Measurements from ENCODE around the gene PLPPR5. TPM values are rescaled to one million over a fixed set of nuclear protein-coding genes. Genes with fewer than 3 reads are reported as not detected.

PLPPR5 gene
- total RNA-seq, 1 experiment from 2014 or later, result 0.45 TPM

DNA sequence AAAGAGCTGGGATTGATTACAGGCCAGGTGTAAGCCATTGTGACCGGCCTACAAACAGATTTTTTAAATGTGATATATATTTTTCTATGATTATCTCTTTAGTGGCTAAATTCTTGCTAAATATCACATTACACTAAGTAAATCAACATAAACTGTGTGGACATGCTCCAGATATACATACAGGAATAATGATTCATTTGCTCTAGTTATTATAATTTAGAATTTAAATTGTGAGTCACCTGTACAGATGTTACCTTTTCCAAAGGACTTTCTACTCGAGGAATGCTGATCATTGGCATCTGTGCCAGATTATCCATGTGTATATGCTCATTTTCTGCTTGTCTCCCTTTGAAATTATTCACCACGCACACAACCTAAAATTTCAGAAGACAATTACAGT lies 90.1 kb downstream of the PLPPR5 start:
- H3K36me3 ChIP-seq (replicated peaks; ENCODE audit: control insufficient read depth, insufficient read depth, low read length), result no peaks in the 10 kb centered on the region
- no peak for DNase-seq
- no peak overlapping the region for H3K4me3 ChIP-seq (ENCODE audit: insufficient read depth, low read depth, low read length)
- no peaks in the 10 kb centered on the region for H3K27me3 ChIP-seq (ENCODE audit: control insufficient read depth, insufficient read depth, low read length)

DNA sequence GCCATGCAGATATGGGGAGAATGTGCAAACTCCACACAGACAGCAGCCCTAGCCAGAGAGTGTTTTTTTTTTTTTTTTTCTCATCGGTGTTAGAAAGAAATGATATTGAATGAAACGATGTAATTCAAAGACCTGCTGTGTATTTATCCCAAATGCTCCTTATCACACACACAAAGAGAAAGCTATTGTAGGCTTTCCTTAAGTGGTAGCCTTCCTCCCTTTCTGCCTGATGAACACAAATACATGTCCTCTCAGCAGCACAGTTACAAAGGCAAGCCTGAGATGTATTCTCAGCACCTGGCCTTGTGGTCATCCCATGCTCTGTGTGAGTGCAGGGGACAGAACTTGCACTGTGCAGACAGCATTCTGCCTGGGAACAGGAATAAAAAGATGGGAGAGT lies 93.8 kb downstream of the PLPPR5 start:
- DNase-seq, result no peak
- H3K36me3 ChIP-seq (replicated peaks; ENCODE audit: control insufficient read depth, insufficient read depth, low read length), result no peaks in the 10 kb centered on the region
- no peak overlapping the region for H3K4me3 ChIP-seq (ENCODE audit: insufficient read depth, low read depth, low read length)
- no peaks in the 10 kb centered on the region for H3K27me3 ChIP-seq (ENCODE audit: control insufficient read depth, insufficient read depth, low read length)

DNA sequence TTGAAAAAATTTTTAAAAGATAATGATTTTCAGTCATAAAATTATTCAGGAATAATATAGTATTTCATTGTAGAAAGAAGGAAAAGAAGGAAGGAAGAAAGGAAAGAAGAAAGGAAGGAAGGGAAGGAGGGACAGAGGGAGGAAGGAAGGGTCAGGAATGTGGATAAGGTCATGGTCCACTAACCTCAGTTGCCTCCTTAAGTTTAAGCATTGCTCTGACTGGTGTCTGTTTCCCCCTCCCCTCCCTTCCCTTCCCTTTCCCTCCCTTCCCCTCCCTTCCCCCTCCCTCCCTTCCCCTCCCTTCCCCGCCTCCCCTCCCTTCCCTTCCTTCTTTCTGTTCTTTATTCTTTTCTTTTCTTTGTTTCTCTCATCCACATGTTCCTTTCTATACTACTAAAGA lies 95.7 kb downstream of the PLPPR5 start:
- no peak for DNase-seq
- Histone ChIP-seq H3K4me3 (ENCODE audit: insufficient read depth, low read depth, low read length) (no peak overlapping the region), H3K27me3 (ENCODE audit: control insufficient read depth, insufficient read depth, low read length) (no peaks in the 10 kb centered on the region), H3K36me3 (replicated peaks; ENCODE audit: control insufficient read depth, insufficient read depth, low read length) (no peaks in the 10 kb centered on the region)

DNA sequence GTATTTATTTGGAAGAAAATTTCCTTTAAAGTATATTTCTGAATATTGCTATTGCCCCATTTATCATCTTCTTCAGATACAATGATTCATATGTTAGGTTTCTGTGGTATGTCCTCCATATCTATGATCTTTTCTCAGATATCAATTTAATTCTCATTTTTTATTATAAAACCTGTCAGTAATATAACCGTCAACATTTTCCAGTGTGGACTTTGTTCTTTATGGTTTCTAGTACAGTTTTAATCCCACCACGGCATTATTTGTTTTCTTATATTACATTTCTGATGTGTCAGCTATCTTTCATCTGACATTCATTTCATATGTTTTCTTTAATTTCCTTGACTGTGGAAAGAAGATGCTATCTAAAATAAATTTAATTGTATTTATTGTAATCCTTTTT lies 97.9 kb downstream of the PLPPR5 start:
- no peak for DNase-seq
- Histone ChIP-seq H3K4me3 (ENCODE audit: insufficient read depth, low read depth, low read length) (no peak overlapping the region), H3K27me3 (ENCODE audit: control insufficient read depth, insufficient read depth, low read length) (no peaks in the 10 kb centered on the region), H3K36me3 (replicated peaks; ENCODE audit: control insufficient read depth, insufficient read depth, low read length) (no peaks in the 10 kb centered on the region)

DNA sequence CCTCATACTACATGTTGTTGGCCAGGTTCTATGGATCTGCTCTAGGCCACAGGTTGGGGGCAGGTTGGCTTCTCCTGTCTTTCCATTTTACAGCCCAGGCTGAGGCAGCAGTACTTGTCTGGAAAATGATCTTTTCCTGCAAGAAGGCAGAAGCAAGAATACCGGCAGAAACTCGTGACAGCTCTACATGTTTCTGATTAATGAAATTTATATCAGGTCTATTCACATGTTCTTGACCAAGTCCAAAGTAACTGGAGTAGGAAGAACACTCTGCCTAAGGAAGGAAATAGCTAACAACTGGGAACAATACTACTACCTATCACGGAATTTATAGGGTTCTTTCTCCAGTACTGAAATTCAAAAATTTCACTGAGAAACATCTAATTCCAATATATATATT lies 98.3 kb downstream of the PLPPR5 start:
- Histone ChIP-seq H3K4me3 (ENCODE audit: insufficient read depth, low read depth, low read length) (no peak overlapping the region), H3K36me3 (replicated peaks; ENCODE audit: control insufficient read depth, insufficient read depth, low read length) (no peaks in the 10 kb centered on the region), H3K27me3 (ENCODE audit: control insufficient read depth, insufficient read depth, low read length) (no peaks in the 10 kb centered on the region)
- DNase-seq, result no peak

DNA sequence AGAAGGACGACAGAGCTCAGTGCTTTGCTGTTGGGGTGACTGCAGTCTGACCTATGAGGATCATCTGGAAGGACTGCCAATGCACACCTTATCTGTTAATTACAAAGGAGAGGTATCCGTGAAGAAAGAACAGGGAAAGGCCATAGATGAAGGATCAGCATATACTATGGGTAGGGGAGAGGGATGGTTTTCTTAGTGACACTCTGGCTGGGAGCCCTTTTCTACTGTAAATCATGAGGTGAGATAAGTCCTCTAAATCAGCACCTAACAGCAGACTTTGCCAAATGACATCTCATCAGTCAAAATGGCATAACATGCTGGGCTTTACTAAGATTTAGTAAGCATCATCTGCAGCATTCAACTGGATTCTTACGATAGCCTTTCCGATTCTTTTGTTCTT lies 100.0 kb downstream of the PLPPR5 start:
- Histone ChIP-seq H3K36me3 (replicated peaks; ENCODE audit: control insufficient read depth, insufficient read depth, low read length) (no peaks in the 10 kb centered on the region), H3K27me3 (ENCODE audit: control insufficient read depth, insufficient read depth, low read length) (no peaks in the 10 kb centered on the region), H3K4me3 (ENCODE audit: insufficient read depth, low read depth, low read length) (no peak overlapping the region)
- no peak for DNase-seq

DNA sequence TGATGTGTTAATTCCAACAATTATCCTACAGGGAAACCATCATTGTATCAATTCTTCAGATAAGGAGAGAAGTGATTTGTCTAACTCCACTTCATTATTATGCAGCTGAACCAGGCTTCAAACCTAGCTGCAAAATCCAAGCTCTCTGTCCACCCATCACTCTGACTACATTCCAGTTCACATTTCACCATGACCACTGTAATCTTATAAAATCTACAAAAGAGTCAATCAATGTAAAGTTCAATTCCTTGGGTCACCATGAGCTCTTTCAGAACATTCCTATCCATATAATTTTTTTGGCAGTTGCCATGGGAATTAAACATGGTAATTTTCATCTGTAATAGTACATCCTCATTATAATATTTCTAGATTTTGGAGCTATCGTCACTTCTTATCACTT lies 100.9 kb downstream of the PLPPR5 start:
- no peaks in the 10 kb centered on the region for H3K36me3 ChIP-seq (replicated peaks; ENCODE audit: control insufficient read depth, insufficient read depth, low read length)
- no peak overlapping the region for H3K4me3 ChIP-seq (ENCODE audit: insufficient read depth, low read depth, low read length)
- no peaks in the 10 kb centered on the region for H3K27me3 ChIP-seq (ENCODE audit: control insufficient read depth, insufficient read depth, low read length)
- DNase-seq, result no peak

DNA sequence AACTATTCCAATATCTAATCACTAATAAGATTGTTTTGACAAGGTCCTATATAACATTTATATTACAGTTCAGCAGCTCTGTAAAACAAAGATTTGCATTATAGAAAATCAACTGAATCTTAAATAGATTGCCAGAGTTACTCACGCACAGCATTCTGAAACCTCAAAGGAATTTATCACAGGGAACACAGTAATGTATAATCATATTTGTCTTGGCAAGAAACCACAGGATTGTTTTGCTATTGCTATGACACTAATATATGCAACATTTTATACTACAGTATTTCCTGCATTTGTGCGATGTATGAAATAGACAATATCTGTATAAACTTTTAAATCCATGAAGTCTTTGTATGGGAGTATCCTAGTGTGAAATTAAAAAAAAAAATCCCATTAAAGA lies 101.4 kb downstream of the PLPPR5 start:
- no peaks in the 10 kb centered on the region for H3K36me3 ChIP-seq (replicated peaks; ENCODE audit: control insufficient read depth, insufficient read depth, low read length)
- H3K27me3 ChIP-seq (ENCODE audit: control insufficient read depth, insufficient read depth, low read length), result no peaks in the 10 kb centered on the region
- DNase-seq, result no peak
- no peak overlapping the region for H3K4me3 ChIP-seq (ENCODE audit: insufficient read depth, low read depth, low read length)

DNA sequence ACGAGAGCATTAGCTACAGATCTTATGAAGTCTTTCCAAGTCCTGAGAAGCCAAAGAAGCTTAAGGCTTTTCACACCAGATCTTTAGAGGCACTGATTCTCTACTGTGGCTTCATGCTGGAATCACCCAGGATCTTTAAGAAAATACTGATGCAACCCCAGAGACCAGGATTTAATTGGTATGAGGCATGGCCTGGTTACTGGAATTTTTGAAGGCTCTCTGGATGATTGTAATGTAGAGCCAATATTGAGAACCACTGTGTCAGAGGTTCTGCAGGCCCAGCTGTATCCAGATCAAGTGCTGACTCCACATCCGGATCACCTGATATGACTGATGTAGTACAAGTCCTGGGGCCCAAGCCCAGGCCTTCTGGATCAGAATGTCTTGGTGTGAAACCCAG lies 105.7 kb downstream of the PLPPR5 start:
- Histone ChIP-seq H3K27me3 (ENCODE audit: control insufficient read depth, insufficient read depth, low read length) (no peaks in the 10 kb centered on the region), H3K4me3 (ENCODE audit: insufficient read depth, low read depth, low read length) (no peak overlapping the region), H3K36me3 (replicated peaks; ENCODE audit: control insufficient read depth, insufficient read depth, low read length) (no peaks in the 10 kb centered on the region)
- DNase-seq, result no peak

DNA sequence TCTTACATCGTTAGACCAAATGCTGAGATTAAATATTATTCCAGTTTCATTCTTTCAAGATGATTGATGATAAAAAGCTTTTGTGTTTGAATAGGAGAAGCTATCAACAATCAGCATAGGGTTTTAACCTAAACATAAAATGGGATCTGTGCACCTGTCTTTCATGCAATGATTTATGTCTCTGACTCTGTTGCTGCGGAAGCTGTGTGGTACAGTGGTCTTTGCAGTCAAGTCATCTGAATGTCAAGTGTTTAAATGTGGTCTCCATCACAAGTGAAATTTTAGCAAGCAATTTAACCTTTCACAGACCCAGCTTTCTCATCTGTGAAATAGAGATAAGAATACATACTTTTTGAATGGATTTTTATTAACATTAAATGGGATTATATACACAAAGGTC lies 107.2 kb downstream of the PLPPR5 start:
- no peak for DNase-seq
- no peaks in the 10 kb centered on the region for H3K27me3 ChIP-seq (ENCODE audit: control insufficient read depth, insufficient read depth, low read length)
- no peaks in the 10 kb centered on the region for H3K36me3 ChIP-seq (replicated peaks; ENCODE audit: control insufficient read depth, insufficient read depth, low read length)
- H3K4me3 ChIP-seq (ENCODE audit: insufficient read depth, low read depth, low read length), result no peak overlapping the region

DNA sequence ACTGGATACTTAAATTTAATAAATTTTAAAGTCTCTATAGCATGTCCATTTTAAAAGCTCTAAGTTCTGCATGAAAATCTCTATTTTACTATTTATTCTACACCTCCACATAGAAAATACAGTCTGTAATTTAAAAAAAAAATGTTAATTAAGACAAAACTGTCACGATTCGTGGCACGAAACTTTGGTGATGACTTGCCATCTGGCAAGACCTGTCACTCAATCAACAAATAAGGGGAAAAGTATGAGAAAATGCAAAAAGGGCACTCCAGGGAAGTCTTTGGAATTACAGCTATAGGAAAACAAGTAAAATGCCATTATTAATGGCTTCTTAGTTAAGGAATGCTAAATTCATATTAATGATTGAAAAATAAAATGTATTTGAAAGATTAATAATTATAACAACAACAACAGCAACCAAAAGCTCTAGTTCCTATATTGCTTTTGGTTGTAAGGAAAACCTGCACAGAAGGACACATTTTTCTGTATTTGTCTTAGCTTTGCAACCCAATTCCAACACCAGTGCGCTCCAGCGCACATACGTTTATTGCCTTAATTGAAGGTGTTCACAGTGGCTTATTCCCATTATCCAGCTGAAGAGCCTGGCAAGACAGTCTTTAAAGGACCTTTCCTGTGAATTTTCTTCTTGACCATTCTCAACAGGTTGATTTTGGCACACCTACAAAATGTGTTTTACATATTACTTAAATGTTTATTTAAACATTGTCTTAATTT lies 107.8 kb downstream of the PLPPR5 start:
- no peak for DNase-seq
- no peak overlapping the region for H3K4me3 ChIP-seq (ENCODE audit: insufficient read depth, low read depth, low read length)
- H3K36me3 ChIP-seq (replicated peaks; ENCODE audit: control insufficient read depth, insufficient read depth, low read length), result no peaks in the 10 kb centered on the region
- no peaks in the 10 kb centered on the region for H3K27me3 ChIP-seq (ENCODE audit: control insufficient read depth, insufficient read depth, low read length)

DNA sequence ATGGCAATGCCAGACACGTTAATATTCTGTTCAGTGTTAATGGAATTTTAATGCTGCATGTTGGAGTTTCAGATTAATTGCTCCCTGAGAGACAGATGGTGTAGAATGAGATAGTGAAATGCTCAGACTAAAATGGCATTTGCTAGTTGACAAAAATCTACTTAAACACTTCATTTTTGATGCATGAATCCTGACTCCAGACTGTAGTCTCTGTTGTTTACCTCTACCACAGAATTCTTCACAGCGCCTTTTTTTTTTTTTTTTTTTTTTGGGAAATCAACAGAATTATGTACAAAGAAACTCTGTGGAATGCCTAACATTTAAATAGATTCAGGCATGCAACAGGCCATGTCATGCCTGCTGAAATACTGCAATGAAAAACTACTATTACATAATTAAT lies 111.3 kb downstream of the PLPPR5 start:
- H3K4me3 ChIP-seq (ENCODE audit: insufficient read depth, low read depth, low read length), result no peak overlapping the region
- H3K27me3 ChIP-seq (ENCODE audit: control insufficient read depth, insufficient read depth, low read length), result no peaks in the 10 kb centered on the region
- H3K36me3 ChIP-seq (replicated peaks; ENCODE audit: control insufficient read depth, insufficient read depth, low read length), result no peaks in the 10 kb centered on the region
- DNase-seq, result no peak

DNA sequence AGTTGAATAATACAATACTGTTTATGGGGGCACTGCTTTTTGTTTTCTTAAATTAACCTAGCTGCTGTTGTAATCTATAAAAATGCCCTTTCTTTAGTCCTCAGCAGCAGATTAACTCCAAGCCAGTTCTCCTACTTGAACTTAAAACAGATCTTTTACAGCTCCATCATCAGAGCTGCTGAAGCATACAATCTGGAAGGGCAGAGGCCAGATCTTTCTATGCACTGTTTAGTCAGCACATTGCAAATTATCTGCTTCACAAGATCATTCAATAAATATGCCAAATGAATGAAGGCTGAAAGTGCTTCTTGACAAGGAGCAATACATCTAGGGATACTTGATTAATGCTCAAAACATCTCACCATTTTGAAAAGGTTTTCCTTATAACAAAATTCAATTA lies 115.8 kb downstream of the PLPPR5 start:
- Histone ChIP-seq H3K27me3 (ENCODE audit: control insufficient read depth, insufficient read depth, low read length) (no peaks in the 10 kb centered on the region), H3K36me3 (replicated peaks; ENCODE audit: control insufficient read depth, insufficient read depth, low read length) (no peaks in the 10 kb centered on the region), H3K4me3 (ENCODE audit: insufficient read depth, low read depth, low read length) (no peak overlapping the region)
- no peak for DNase-seq

DNA sequence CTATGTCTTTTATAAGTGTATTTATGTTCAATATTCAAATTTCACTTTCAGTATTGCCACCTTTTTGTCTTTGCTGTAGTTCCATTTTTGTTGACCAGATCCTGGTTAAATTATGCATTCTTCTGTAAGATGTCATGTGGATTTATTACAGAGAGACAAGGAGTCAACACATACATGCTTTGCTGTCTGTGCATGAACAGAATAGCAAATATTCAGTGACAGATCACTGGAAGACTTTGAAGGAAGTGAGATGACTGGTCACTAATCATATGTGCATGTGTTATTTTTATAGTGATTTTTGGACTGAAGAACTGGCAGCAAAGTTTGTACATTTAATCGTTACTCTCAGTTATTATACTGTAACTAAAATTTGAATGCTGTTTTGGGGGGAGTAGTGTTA lies 117.2 kb downstream of the PLPPR5 start:
- DNase-seq, result no peak
- H3K27me3 ChIP-seq (ENCODE audit: control insufficient read depth, insufficient read depth, low read length), result no peaks in the 10 kb centered on the region
- no peak overlapping the region for H3K4me3 ChIP-seq (ENCODE audit: insufficient read depth, low read depth, low read length)
- no peaks in the 10 kb centered on the region for H3K36me3 ChIP-seq (replicated peaks; ENCODE audit: control insufficient read depth, insufficient read depth, low read length)

DNA sequence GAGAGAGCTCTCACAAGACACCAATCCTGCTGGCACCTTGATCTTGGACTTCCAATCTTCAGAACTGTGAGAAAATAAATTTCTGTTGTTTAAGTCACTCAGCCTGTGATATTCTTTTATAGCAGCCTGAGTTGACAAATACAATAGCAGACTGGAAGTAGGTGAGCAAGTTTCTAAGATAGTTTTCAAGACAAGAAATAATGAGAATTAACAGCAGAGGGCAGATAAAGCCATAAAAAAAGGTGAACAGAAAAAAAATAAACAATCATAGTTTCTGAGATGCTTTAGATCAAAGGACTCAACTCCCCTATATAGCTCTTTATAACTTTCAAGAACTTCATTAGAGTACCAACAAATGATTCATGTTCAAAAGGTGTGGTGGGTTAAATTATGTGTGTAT lies 119.8 kb downstream of the PLPPR5 start:
- DNase-seq, result no peak
- no peaks in the 10 kb centered on the region for H3K27me3 ChIP-seq (ENCODE audit: control insufficient read depth, insufficient read depth, low read length)
- H3K36me3 ChIP-seq (replicated peaks; ENCODE audit: control insufficient read depth, insufficient read depth, low read length), result no peaks in the 10 kb centered on the region
- H3K4me3 ChIP-seq (ENCODE audit: insufficient read depth, low read depth, low read length), result no peak overlapping the region

DNA sequence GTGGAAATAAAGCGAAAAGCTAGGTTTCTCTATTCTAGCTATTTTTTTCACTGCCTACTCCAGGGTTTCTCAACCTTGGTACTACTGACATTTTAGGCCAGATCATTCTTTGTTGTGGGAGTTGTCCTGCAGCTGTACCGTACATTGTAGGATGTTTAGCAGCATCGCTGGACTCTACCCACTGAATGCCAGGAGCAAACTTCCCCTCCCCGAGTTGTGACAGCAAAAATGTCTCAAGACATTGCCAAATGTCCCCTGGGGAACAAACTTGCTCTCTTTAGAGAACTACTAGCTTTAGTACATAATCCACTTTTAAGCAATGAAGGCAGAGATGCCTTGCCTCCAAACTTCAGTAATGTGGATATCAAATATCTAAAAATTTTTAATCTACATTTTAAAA lies 122.8 kb downstream of the PLPPR5 start:
- no peak for DNase-seq
- Histone ChIP-seq H3K27me3 (ENCODE audit: control insufficient read depth, insufficient read depth, low read length) (no peaks in the 10 kb centered on the region), H3K4me3 (ENCODE audit: insufficient read depth, low read depth, low read length) (no peak overlapping the region), H3K36me3 (replicated peaks; ENCODE audit: control insufficient read depth, insufficient read depth, low read length) (no peaks in the 10 kb centered on the region)
